B cell (primary cell): Measurements from ENCODE around the gene ZNF764. TPM values are rescaled to one million over a fixed set of nuclear protein-coding genes. Genes with fewer than 3 reads are reported as not detected.
"Not testable (repeated sequence)": the region's sequence is repeated elsewhere in the genome, so short reads cannot be mapped to it uniquely, and the experiment has no call there.

ENCODE experiments used
- ATAC-seq: fragments of 200-7000 bp; cut with Tn5 transposase; one replicate; pipeline ENCODE4 v1.10.0; 2021; ENCODE audit warnings: low read depth, mild to moderate bottlenecking, moderate number of reproducible peaks, moderate library complexity
- CTCF ChIA-PET: fragments of 350-600 bp; sonication (Branson Sonifier 250); formaldehyde crosslinking; loops from one replicate; lab custom pipeline; 2021; ENCODE audit warnings: antibody characterized with exemption, inconsistent platforms; lab: Charles Lee
- POLR2A ChIA-PET: fragments of 350-600 bp; sonication (Branson Sonifier 250); formaldehyde crosslinking; loops from one replicate; lab custom pipeline; 2021; ENCODE audit warnings: antibody characterized with exemption; lab: Charles Lee
- DNase-seq: peaks from one replicate; pipeline ENCODE4 v3.0.0; 2013
- H2AFZ ChIP-seq: 2 replicates; pipeline ENCODE4 v1.6.1; 2012; ENCODE audit warnings: mild to moderate bottlenecking, low read depth, low read length; ENCODE audit not compliant: insufficient read depth, poor library complexity, severe bottlenecking
- H3K27ac ChIP-seq, 2 donors: 1 replicate in 1 of 2; 2 replicates in 1 of 2; pipeline ENCODE4 v1.5.1; 2012 to 2013; ENCODE audit warnings: low read length in 2 of 2, mild to moderate bottlenecking in 2 of 2, moderate library complexity in 1 of 2
- H3K27me3 ChIP-seq, 4 experiments: fragments of 200-600 bp in 1 of 4; sonication (generic) in 1 of 4; replicated peaks in 1 of 4; 1 replicate in 2 of 4; 2 replicates in 2 of 4; pipeline versions ENCODE4 v1.6.1 to v1.7.0; 2013 to 2016; ENCODE audit warnings: low read length in 3 of 4, mild to moderate bottlenecking in 2 of 4, mixed read lengths in 1 of 4, moderate library complexity in 1 of 4; ENCODE audit not compliant: insufficient read depth in 4 of 4, control insufficient read depth in 3 of 4; ENCODE audit errors: control extremely low read depth in 1 of 4
- H3K36me3 ChIP-seq, 2 experiments: replicated peaks in 1 of 2; 1 replicate in 1 of 2; 2 replicates in 1 of 2; pipeline versions ENCODE4 v1.6.1 to v1.7.1; 2013; ENCODE audit warnings: low read length in 1 of 2; ENCODE audit not compliant: insufficient read depth in 2 of 2, control insufficient read depth in 1 of 2; ENCODE audit errors: control extremely low read depth in 1 of 2, extremely low read depth in 1 of 2
- H3K4me1 ChIP-seq, 2 donors: fragments of 200-600 bp in 1 of 2; sonication (generic) in 1 of 2; 1 replicate in 1 of 2; 2 replicates in 1 of 2; pipeline versions ENCODE4 v1.5.1 to v1.6.1; 2013 to 2017; ENCODE audit warnings: low read length in 2 of 2; ENCODE audit not compliant: control insufficient read depth in 2 of 2, insufficient read depth in 2 of 2
- H3K4me2 ChIP-seq: replicated peaks from 2 replicates; pipeline ENCODE3; 2012; ENCODE audit warnings: mild to moderate bottlenecking, low read depth, low read length; ENCODE audit not compliant: poor library complexity, severe bottlenecking
- H3K4me3 ChIP-seq, 5 experiments: fragments of 200-600 bp in 1 of 5; sonication (generic) in 1 of 5; 1 replicate in 3 of 5; 2 replicates in 2 of 5; pipeline versions ENCODE4 v1.5.1 to v1.7.0; 2011 to 2016; ENCODE audit warnings: low read length in 4 of 5, mild to moderate bottlenecking in 4 of 5, low read depth in 2 of 5, control low read depth in 1 of 5, moderate library complexity in 1 of 5; ENCODE audit not compliant: insufficient read depth in 1 of 5; ENCODE audit errors: control extremely low read depth in 1 of 5, extremely low read depth in 1 of 5
- H3K79me2 ChIP-seq: fragments of 200-600 bp; sonication (generic); one replicate; pipeline ENCODE4 v1.6.0; 2016; ENCODE audit warnings: low read length; ENCODE audit not compliant: control insufficient read depth, insufficient read depth
- H3K9ac ChIP-seq: fragments of 200-600 bp; sonication (generic); 2 replicates; pipeline ENCODE4 v1.6.1; 2017; ENCODE audit warnings: mild to moderate bottlenecking, low read length, moderate library complexity
- H3K9me3 ChIP-seq, 3 donors: one replicate each; pipeline versions ENCODE4 v1.6.1 to v1.7.1; 2013; ENCODE audit warnings: low read length in 2 of 3; ENCODE audit not compliant: control insufficient read depth in 2 of 3, insufficient read depth in 1 of 3; ENCODE audit errors: control extremely low read depth in 1 of 3
- H4K20me1 ChIP-seq: 2 replicates; pipeline ENCODE4 v1.6.0; 2012; ENCODE audit warnings: mild to moderate bottlenecking, low read length; ENCODE audit not compliant: insufficient read depth, control insufficient read depth, poor library complexity, severe bottlenecking
- H3K27ac Mint-ChIP-seq: one replicate; pipeline ENCODE4 v1.8.0; 2021; ENCODE audit warnings: mixed read lengths
- H3K27me3 Mint-ChIP-seq: one replicate; pipeline ENCODE4 v1.8.0; 2021; ENCODE audit warnings: mixed read lengths
- H3K4me1 Mint-ChIP-seq: one replicate; pipeline ENCODE4 v1.8.0; 2021; ENCODE audit warnings: mixed read lengths
- H3K4me3 Mint-ChIP-seq: one replicate; pipeline ENCODE4 v1.8.0; 2021; ENCODE audit warnings: mixed read lengths
- H3K9me3 Mint-ChIP-seq: one replicate; pipeline ENCODE4 v1.8.0; 2022; ENCODE audit warnings: mixed read lengths; ENCODE audit not compliant: insufficient read depth
- CTCF ChIP-seq: fragments of 200-600 bp; IDR thresholded peaks from one replicate; pipeline ENCODE4 v1.8.0; 2022; ENCODE audit warnings: antibody characterized with exemption, mild to moderate bottlenecking
- EZH2 ChIP-seq: IDR thresholded peaks from 2 replicates; pipeline ENCODE4 v1.6.1; 2012; ENCODE audit warnings: borderline replicate concordance, low read depth, mild to moderate bottlenecking, moderate library complexity, low read length; ENCODE audit not compliant: insufficient read depth, poor library complexity, severe bottlenecking
- WGBS: methylation state at CpG from one replicate; pipeline ENCODE4 v1.1.5; 2013; ENCODE audit warnings: missing lambda C conversion rate; ENCODE audit not compliant: insufficient coverage; 5-methylcytosine and 5-hydroxymethylcytosine counted together
- intact Hi-C: fragments of 100-400 bp; cut with micrococcal nuclease; formaldehyde crosslinking; loops from one replicate; pipeline ENCODE4 v1.10.0; 2022
- polyA plus RNA-seq: library from polyadenylated mRNA; depleted of rRNA; stranded (reverse); fragments of >200 nt; gene quantifications from 2 replicates; pipeline ENCODE4 v1.2.3, GENCODE V29; 2012
- total RNA-seq, 2 donors: library from RNA; stranded (reverse); fragments of 120-200 nt in 1 of 2; gene quantifications; 1 replicate in 1 of 2; 2 replicates in 1 of 2; pipeline versions ENCODE4 v1.2.3 to v1.2.4, GENCODE V29; 2013 to 2022

The ZNF764 gene
- total and polyA plus RNA-seq, 2 donors (not counting 1 experiment from before 2014, with no cell fraction given), result 12.6 to 20.9 TPM

- no peak for DNase-seq
- POLR2A ChIA-PET, result interaction anchor here (0.6 kb wide), 1 partner anchor 94 kb away, joined by 3 read pairs; no protein-coding TSS in a partner anchor
- H3K27me3 Mint-ChIP-seq, result no peaks in the 10 kb centered on the region
- no peak overlapping the region for H3K9ac ChIP-seq
- H3K4me1 Mint-ChIP-seq, result no peaks in the 10 kb centered on the region
- H3K36me3 ChIP-seq, result no peaks in the 10 kb centered on the region
- TF ChIP-seq EZH2 (no peak), CTCF (no peak)
- CTCF ChIA-PET, result no interaction called here
- H3K79me2 ChIP-seq, result peaks cover 89% of the 10 kb centered on the region
- no peaks in the 10 kb centered on the region for H3K4me1 ChIP-seq
- H3K4me2 ChIP-seq, result no peak overlapping the region
- H3K9me3 Mint-ChIP-seq, result no peaks in the 10 kb centered on the region
- WGBS, result 95% methylated on average over 4 of the region's 5 CpGs
- no peaks in the 10 kb centered on the region for H3K9me3 ChIP-seq
- no peaks in the 10 kb centered on the region for H4K20me1 ChIP-seq
- H3K4me3 ChIP-seq, result no peak overlapping the region
- H3K27ac ChIP-seq, result no peak overlapping the region
- no peak overlapping the region for H3K27ac Mint-ChIP-seq
- no peak overlapping the region for H2AFZ ChIP-seq
- intact Hi-C loops, result no loop called here
- ATAC-seq, result no peak
- H3K27me3 ChIP-seq, result no peaks in the 10 kb centered on the region
- H3K4me3 Mint-ChIP-seq, result no peak overlapping the region
Observed at GRCh38 chr16:30543067-30543466, 15.1 kb downstream of the ZNF764 start.

DNA sequence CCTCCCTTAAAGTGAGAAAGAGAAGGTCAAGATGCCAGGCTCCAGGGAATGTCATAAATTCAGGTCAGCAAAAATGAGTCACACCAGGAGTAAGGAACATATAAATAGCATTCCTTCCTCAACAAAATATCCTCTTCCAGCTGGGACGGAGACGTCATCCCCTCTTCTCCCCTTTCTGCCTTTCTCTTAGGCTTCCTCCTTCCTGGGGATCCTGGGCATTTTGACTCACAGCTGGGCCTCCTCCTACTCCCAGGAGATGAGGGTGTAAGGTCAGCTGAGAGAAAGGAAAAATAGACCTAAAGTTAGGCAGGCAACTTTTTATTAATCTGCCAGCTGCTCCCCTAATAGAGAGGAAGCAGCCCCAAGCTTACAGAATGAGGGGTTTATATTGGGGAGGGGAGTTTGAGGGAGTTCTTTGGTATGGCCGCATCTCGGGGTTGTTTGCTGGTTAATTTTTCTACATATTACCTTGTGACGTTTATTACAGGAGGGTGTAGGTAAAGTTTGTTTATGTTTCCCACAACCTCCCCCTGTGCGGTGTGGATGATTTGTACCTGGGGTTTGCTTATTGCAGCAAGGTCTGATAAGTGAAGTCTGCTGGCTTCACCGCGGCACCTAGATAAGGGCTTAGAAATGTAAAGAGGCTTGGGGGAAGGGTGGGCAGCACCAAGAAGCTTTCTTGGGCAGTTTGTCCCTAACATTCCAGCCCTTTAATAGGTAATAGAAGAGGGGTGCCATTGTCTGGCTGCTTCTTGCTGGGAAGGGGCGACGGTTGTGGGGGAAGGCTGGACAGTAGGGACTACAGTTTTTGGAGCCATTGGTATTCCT lies 16.5 kb downstream of the ZNF764 start:
- Histone ChIP-seq H3K27ac (no peak overlapping the region), H2AFZ (no peak overlapping the region), H3K4me2 (no peak overlapping the region), H3K4me3 (no peak overlapping the region), H3K36me3 (no peaks in the 10 kb centered on the region), H3K9ac (no peak overlapping the region), H3K4me1 (no peaks in the 10 kb centered on the region), H3K9me3 (no peaks in the 10 kb centered on the region), H4K20me1 (no peaks in the 10 kb centered on the region), H3K27me3 (no peaks in the 10 kb centered on the region), H3K79me2 (peaks cover 79% of the 10 kb centered on the region)
- TF ChIP-seq CTCF (no peak), EZH2 (no peak)
- Mint-ChIP-seq H3K9me3 (no peaks in the 10 kb centered on the region), H3K4me3 (no peak overlapping the region), H3K27me3 (no peaks in the 10 kb centered on the region), H3K27ac (no peak overlapping the region), H3K4me1 (peaks cover 5% of the 10 kb centered on the region)
- no peak for DNase-seq
- POLR2A ChIA-PET, result no interaction called here
- CTCF ChIA-PET, result interaction anchor here (0.6 kb wide), 1 partner anchor 45 kb away, joined by 3 read pairs; no protein-coding TSS in a partner anchor
- ATAC-seq, result no peak
- intact Hi-C loops, result no loop called here
- 100% methylated on average over 6 of the region's 10 CpGs for WGBS

- H3K27ac ChIP-seq, H3K4me3 ChIP-seq, ATAC-seq, H3K9me3 ChIP-seq, DNase-seq, H3K27me3 Mint-ChIP-seq, intact Hi-C loops, H2AFZ ChIP-seq, H3K27ac Mint-ChIP-seq, H3K9me3 Mint-ChIP-seq, H3K27me3 ChIP-seq, H3K4me2 ChIP-seq, H3K9ac ChIP-seq, H4K20me1 ChIP-seq, H3K36me3 ChIP-seq, H3K4me3 Mint-ChIP-seq, POLR2A ChIA-PET, H3K4me1 ChIP-seq: not testable (repeated sequence)
- H3K79me2 ChIP-seq, result peaks cover 77% of the 10 kb centered on the region
- WGBS, result 98% methylated on average over 6 of the region's 9 CpGs
- peaks cover 10% of the 10 kb centered on the region for H3K4me1 Mint-ChIP-seq
- CTCF ChIA-PET, result interaction anchor here (0.6 to 0.7 kb wide), 2 partner anchors 13 to 44 kb away, joined by 3 read pairs; no protein-coding TSS in a partner anchor
Observed at GRCh38 chr16:30540916-30541464, 17.2 kb downstream of the ZNF764 start.
